Kidney epithelial cell (primary cell): Measurements from ENCODE around the gene ELF1. TPM values are rescaled to one million over a fixed set of nuclear protein-coding genes. Genes with fewer than 3 reads are reported as not detected.

Experiments used
- DNase-seq: peaks from one replicate; pipeline ENCODE4 v3.0.0-alpha.2; 2010; ENCODE audit warnings: low read depth
- H3K27me3 ChIP-seq: 2 replicates; pipeline ENCODE4 v1.6.0; 2011; ENCODE audit warnings: low read length; ENCODE audit not compliant: control insufficient read depth, insufficient read depth
- H3K36me3 ChIP-seq: 2 replicates; pipeline ENCODE4 v1.5.1; 2011; ENCODE audit warnings: low read length; ENCODE audit not compliant: control insufficient read depth, insufficient read depth
- H3K4me3 ChIP-seq: 2 replicates; pipeline ENCODE4 v1.5.1; 2011; ENCODE audit warnings: low read depth, mild to moderate bottlenecking, control low read depth, low read length
- CTCF ChIP-seq: IDR thresholded peaks from 2 replicates; pipeline ENCODE4 v1.5.1; 2011; ENCODE audit warnings: mild to moderate bottlenecking, moderate library complexity, low read length, control low read depth, inconsistent platforms; ENCODE audit not compliant: insufficient read depth, poor library complexity, severe bottlenecking
- total RNA-seq: library from RNA; depleted of rRNA; stranded (reverse); fragments of >200 nt; gene quantifications from 2 replicates; pipeline ENCODE4 v1.2.3, GENCODE V29; 2015

The ELF1 gene
- total RNA-seq, 1 donor from 2014 or later = 60.6 TPM

GRCh38 chr13:40970803-40971202 is 48.3 kb downstream of the ELF1 start:
- TF ChIP-seq CTCF = no peak
- DNase-seq = no peak
- no peaks in the 10 kb centered on the region for H3K36me3 ChIP-seq

GRCh38 chr13:40969169-40969901 is 49.8 kb downstream of the ELF1 start:
- no peak for DNase-seq
- H3K4me3 ChIP-seq = no peak overlapping the region
- H3K27me3 ChIP-seq = no peaks in the 10 kb centered on the region
- TF ChIP-seq CTCF = no peak
- no peaks in the 10 kb centered on the region for H3K36me3 ChIP-seq

More at GRCh38 chr13:40970803-40971202, 48.3 kb downstream of the ELF1 start:
- H3K4me3 ChIP-seq = no peak overlapping the region
- no peaks in the 10 kb centered on the region for H3K27me3 ChIP-seq

- no peak for DNase-seq
- no peaks in the 10 kb centered on the region for H3K27me3 ChIP-seq
- no peak overlapping the region for H3K4me3 ChIP-seq
- H3K36me3 ChIP-seq = no peaks in the 10 kb centered on the region
- no peak for TF ChIP-seq CTCF
Measured at GRCh38 chr13:40968416-40969000, 50.6 kb downstream of the ELF1 start.

- no peak for TF ChIP-seq CTCF
- H3K27me3 ChIP-seq = no peaks in the 10 kb centered on the region
- no peak for DNase-seq
- H3K36me3 ChIP-seq = no peaks in the 10 kb centered on the region
- H3K4me3 ChIP-seq = no peak overlapping the region
Measured at GRCh38 chr13:40966298-40966697, 52.8 kb downstream of the ELF1 start.

- peak; percentile 60 for DNase-seq
- TF ChIP-seq CTCF = no peak
- no peaks in the 10 kb centered on the region for H3K27me3 ChIP-seq
- H3K4me3 ChIP-seq = no peak overlapping the region
- H3K36me3 ChIP-seq = no peaks in the 10 kb centered on the region
Measured at GRCh38 chr13:40963927-40964326, 55.2 kb downstream of the ELF1 start.
